Ishikawa (cell line): ENCODE measurements around the gene ASPM.

Source experiments
- NFIC ChIP-seq: IDR thresholded peaks from 2 replicates; pipeline ENCODE4 v1.6.1; 2012
- TAF1 ChIP-seq: IDR thresholded peaks from 2 replicates; pipeline ENCODE4 v1.6.1; 2012; ENCODE audit warnings: low read depth, mild to moderate bottlenecking

GRCh38 chr1:197143276-197143675, 3.2 kb downstream of the ASPM start:
- TF ChIP-seq NFIC (no peak), TAF1 (no peak)
